ENCODE results near the gene SPRY2. TPM values are rescaled to one million over a fixed set of nuclear protein-coding genes. Genes with fewer than 3 reads are reported as not detected.

The SPRY2 gene
- total and polyA plus RNA-seq, 2 of the 4 experiments (the other 2 are of a cell fraction) = 21.1 to 47.9 TPM

DNA sequence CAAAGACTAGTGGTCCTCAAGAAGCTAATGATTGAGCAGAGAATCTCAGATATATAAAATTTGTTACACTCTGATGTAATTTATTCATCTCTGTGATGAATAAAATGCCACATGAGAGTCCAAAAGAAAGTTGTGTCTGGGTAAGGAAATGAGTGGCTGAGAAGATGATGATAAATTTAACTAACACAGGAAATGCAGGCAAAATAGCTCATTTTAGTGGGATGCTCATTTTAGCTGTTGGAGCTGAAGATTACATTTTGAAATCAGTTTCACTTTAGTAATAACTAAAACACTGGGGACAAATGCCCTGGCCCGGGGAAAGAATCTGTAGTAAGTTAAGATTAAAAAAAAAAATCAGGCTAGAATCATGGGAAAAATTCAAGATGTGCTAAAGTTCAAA is 35.2 kb downstream of the SPRY2 start:
- H3K27me3 ChIP-seq (ENCODE audit: control insufficient read depth, insufficient read depth, low read length) = no peaks in the 10 kb centered on the region
- H2AFZ ChIP-seq (replicated peaks; ENCODE audit: low read length, poor library complexity) = no peak overlapping the region
- H3K4me2 ChIP-seq (ENCODE audit: low read depth, low read length) = peak overlapping the region; percentile 81
- no peak overlapping the region for H3K27ac ChIP-seq (ENCODE audit: insufficient read depth, low read length)
- H3K36me3 ChIP-seq (ENCODE audit: control insufficient read depth, insufficient read depth, low read length) = no peaks in the 10 kb centered on the region
- ChIA-PET POLR2A (ENCODE audit: unreplicated experiment) (interaction anchor here (0.7 kb wide), 1 partner anchor 825 kb away, joined by 3 read pairs; the partner anchor contains the start of gene NDFIP2), CTCF (no interaction called here)
- no peak overlapping the region for H3K4me3 ChIP-seq (ENCODE audit: insufficient read depth, low read depth, low read length)
- no peak for DNase-seq
- H3K23ac ChIP-seq (ENCODE audit: low read depth, low read length) = no peak overlapping the region
- no peak overlapping the region for H4K8ac ChIP-seq (ENCODE audit: low read depth in 2 of 2, low read length in 2 of 2)
- TF ChIP-seq MAFK (IDR thresholded peaks at IDR 0.05; ENCODE audit: low read depth, low read length) = no peak
- TF ChIP-seq CHD1 (IDR thresholded peaks at IDR 0.05; ENCODE audit: low read depth, low read length) = no peak
- TF ChIP-seq, protein P1, sequence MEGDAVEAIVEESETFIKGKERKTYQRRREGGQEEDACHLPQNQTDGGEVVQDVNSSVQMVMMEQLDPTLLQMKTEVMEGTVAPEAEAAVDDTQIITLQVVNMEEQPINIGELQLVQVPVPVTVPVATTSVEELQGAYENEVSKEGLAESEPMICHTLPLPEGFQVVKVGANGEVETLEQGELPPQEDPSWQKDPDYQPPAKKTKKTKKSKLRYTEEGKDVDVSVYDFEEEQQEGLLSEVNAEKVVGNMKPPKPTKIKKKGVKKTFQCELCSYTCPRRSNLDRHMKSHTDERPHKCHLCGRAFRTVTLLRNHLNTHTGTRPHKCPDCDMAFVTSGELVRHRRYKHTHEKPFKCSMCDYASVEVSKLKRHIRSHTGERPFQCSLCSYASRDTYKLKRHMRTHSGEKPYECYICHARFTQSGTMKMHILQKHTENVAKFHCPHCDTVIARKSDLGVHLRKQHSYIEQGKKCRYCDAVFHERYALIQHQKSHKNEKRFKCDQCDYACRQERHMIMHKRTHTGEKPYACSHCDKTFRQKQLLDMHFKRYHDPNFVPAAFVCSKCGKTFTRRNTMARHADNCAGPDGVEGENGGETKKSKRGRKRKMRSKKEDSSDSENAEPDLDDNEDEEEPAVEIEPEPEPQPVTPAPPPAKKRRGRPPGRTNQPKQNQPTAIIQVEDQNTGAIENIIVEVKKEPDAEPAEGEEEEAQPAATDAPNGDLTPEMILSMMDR (conservative IDR thresholded peaks at IDR 0.05; ENCODE audit: low read depth, low read length) = no peak
- TF ChIP-seq RFX5 (IDR thresholded peaks at IDR 0.05; ENCODE audit: low read depth, low read length) = no peak
- TF ChIP-seq BHLHE40 (IDR thresholded peaks at IDR 0.05; ENCODE audit: low read depth, low read length) = no peak
- TF ChIP-seq RCOR1 (IDR thresholded peaks at IDR 0.05; ENCODE audit: insufficient replicate concordance, low read length) = no peak
- TF ChIP-seq FOS (IDR thresholded peaks at IDR 0.05; ENCODE audit: low read depth, low read length) = no peak
- TF ChIP-seq NFE2L2 (IDR thresholded peaks at IDR 0.05; ENCODE audit: low read depth, low read length) = no peak
- no peak overlapping the region for H2BK120ac ChIP-seq (ENCODE audit: low read depth, low read length)
- in situ Hi-C loops (cut with MboI; ENCODE audit: low sequenced_read_pairs) (no loop called here), intact Hi-C loops (cut with micrococcal nuclease) (no loop called here), dilution Hi-C loops (cut with HindIII; ENCODE audit: low sequenced_read_pairs, unreplicated experiment) (no loop called here)
- H3K9me3 ChIP-seq (ENCODE audit: control insufficient read depth, insufficient read depth, low read length) = no peaks in the 10 kb centered on the region
- no peaks in the 10 kb centered on the region for H4K20me1 ChIP-seq (ENCODE audit: insufficient read depth, low read length)
- H3K18ac ChIP-seq (ENCODE audit: low read depth, low read length) = no peak overlapping the region
- no peak overlapping the region for H4K91ac ChIP-seq (ENCODE audit: insufficient read depth, low read depth, low read length)
- H4K5ac ChIP-seq (ENCODE audit: low read depth, low read length) = no peak overlapping the region
- BruUV-seq (replicated peaks) = no TSS peak
- H2BK15ac ChIP-seq (ENCODE audit: low read depth, low read length) = no peak overlapping the region
- H2AK9ac ChIP-seq (replicated peaks; ENCODE audit: low read depth, low read length, poor library complexity) = no peak overlapping the region
- H3K4ac ChIP-seq (ENCODE audit: low read depth, low read length) = no peak overlapping the region
- peaks cover 2% of the 10 kb centered on the region; the same call in 1 of the 2 replicates for H3K4me1 ChIP-seq (ENCODE audit: control insufficient read depth, insufficient read depth, low read length)
- no peak overlapping the region for H2BK5ac ChIP-seq (ENCODE audit: low read depth, low read length, poor library complexity, severe bottlenecking)
- peaks cover 3% of the 10 kb centered on the region; the same call in 1 of the 2 replicates for H3K9me1 ChIP-seq (ENCODE audit: insufficient read depth, low read length)
- no peak for ATAC-seq (ENCODE audit: low read depth)
- H3K56ac ChIP-seq (ENCODE audit: extremely low read depth, insufficient read depth, low read length) = no peak overlapping the region
- WGBS, 2 experiments (ENCODE audit: extremely low coverage in 2 of 2, insufficient read length in 1 of 2) = no CpG with 5 or more reads among the region's 1 CpG
- no peak overlapping the region for H3K14ac ChIP-seq (replicated peaks; ENCODE audit: low read depth, low read length)
- no peak overlapping the region for H2AK5ac ChIP-seq (ENCODE audit: low read depth, low read length)
- no peaks in the 10 kb centered on the region for H3K79me1 ChIP-seq (ENCODE audit: low read depth in 1 of 2, low read length in 2 of 2)
- no peak overlapping the region for H3K9ac ChIP-seq (ENCODE audit: low read depth, low read length)
- no peak overlapping the region for H2BK20ac ChIP-seq (ENCODE audit: low read depth, low read length)
